Esophagus squamous epithelium (tissue), 5 donors: ENCODE measurements around the gene CLSTN2. TPM values are rescaled to one million over a fixed set of nuclear protein-coding genes. Genes with fewer than 3 reads are reported as not detected.

Experiments used
- DNase-seq: peaks from one replicate; lab custom pipeline; 2025; lab: John Stamatoyannopoulos, UW
- H3K27ac ChIP-seq, 4 donors: fragments of 200-600 bp; sonication (generic); one replicate each; pipeline ENCODE4 v1.5.1; 2016 to 2019; ENCODE audit warnings: mild to moderate bottlenecking in 1 of 4
- H3K27me3 ChIP-seq, 4 donors: fragments of 200-600 bp; sonication (generic); 1 replicate in 3 of 4; 2 replicates in 1 of 4; pipeline versions ENCODE4 v1.5.1 to v1.6.0; 2017 to 2021; ENCODE audit warnings: antibody characterized with exemption in 1 of 4
- H3K36me3 ChIP-seq, 3 donors: fragments of 200-600 bp; sonication (generic); one replicate each; pipeline ENCODE4 v1.5.1; 2016 to 2019
- H3K4me1 ChIP-seq, 3 donors: fragments of 200-600 bp; sonication (generic); one replicate each; pipeline ENCODE4 v1.5.1; 2017 to 2019
- H3K4me3 ChIP-seq, 4 donors: fragments of 200-600 bp; sonication (generic); 1 replicate in 3 of 4; 2 replicates in 1 of 4; pipeline ENCODE4 v1.5.1; 2016 to 2019; ENCODE audit warnings: mild to moderate bottlenecking in 2 of 4, moderate library complexity in 1 of 4
- H3K9me3 ChIP-seq, 3 donors: fragments of 200-600 bp; sonication (generic); one replicate each; pipeline ENCODE4 v1.5.1; 2016 to 2019
- CTCF ChIP-seq, 6 experiments: fragments of 450-650 bp in 4 of 6; fragments of 200-600 bp in 2 of 6; sonication (generic) in 2 of 6; IDR thresholded peaks; one replicate each; pipeline ENCODE4 v1.5.1; 2016 to 2019; ENCODE audit warnings: antibody characterized with exemption in 6 of 6, mild to moderate bottlenecking in 4 of 6, moderate library complexity in 4 of 6
- POLR2A ChIP-seq, 4 donors: fragments of 450-650 bp; IDR thresholded peaks; one replicate each; pipeline ENCODE4 v1.6.1; 2017; ENCODE audit warnings: antibody characterized with exemption in 4 of 4, mild to moderate bottlenecking in 4 of 4, moderate library complexity in 3 of 4
- WGBS, 2 donors: methylation state at CpG; one replicate each; pipeline ENCODE4 v1.1.5; 2018; 5-methylcytosine and 5-hydroxymethylcytosine counted together
- intact Hi-C: fragments of 100-400 bp; cut with DNase I; formaldehyde crosslinking; loops from one replicate; pipeline ENCODE4 v1.15.0; 2022
- total RNA-seq, 4 donors: library from RNA; depleted of rRNA; stranded (reverse); fragments of >200 nt; gene quantifications; one replicate each; pipeline ENCODE4 v1.1.0, GENCODE V29; 2016
- donor health status: DM: yes; HTN: yes; CAD: no.

Gene CLSTN2
- total RNA-seq, 4 donors from 2014 or later = 0.53 to 5.0 (median 3.1) TPM

GRCh38 chr3:139948467-139948866 is 13.5 kb downstream of the CLSTN2 start:
- no peak for DNase-seq
- no peaks in the 10 kb centered on the region for H3K9me3 ChIP-seq
- no peaks in the 10 kb centered on the region for H3K27me3 ChIP-seq
- no peaks in the 10 kb centered on the region for H3K36me3 ChIP-seq
- intact Hi-C loops = no loop called here
- TF ChIP-seq CTCF (IDR thresholded peaks at IDR 0.05) (no peak), POLR2A (IDR thresholded peaks at IDR 0.05) (no peak)
- H3K27ac ChIP-seq = no peak overlapping the region
- no peak overlapping the region for H3K4me3 ChIP-seq
- H3K4me1 ChIP-seq = no peaks in the 10 kb centered on the region

- Histone ChIP-seq H3K27ac (no peak overlapping the region), H3K9me3 (no peaks in the 10 kb centered on the region), H3K4me3 (no peak overlapping the region), H3K36me3 (no peaks in the 10 kb centered on the region), H3K27me3 (no peaks in the 10 kb centered on the region), H3K4me1 (no peaks in the 10 kb centered on the region)
- intact Hi-C loops = no loop called here
- TF ChIP-seq POLR2A (IDR thresholded peaks at IDR 0.05) = no peak
- 57 to 71% methylated on average over 5 to 6 of the region's 6 CpGs for WGBS, 2 donors
- no peak for DNase-seq
These were observed 13.9 kb downstream of the CLSTN2 start for GRCh38 chr3:139948898-139949297.

GRCh38 chr3:139953131-139953910 is 18.3 kb downstream of the CLSTN2 start:
- Histone ChIP-seq H3K4me1 (no peaks in the 10 kb centered on the region), H3K4me3 (no peak overlapping the region), H3K27me3 (no peaks in the 10 kb centered on the region), H3K36me3 (no peaks in the 10 kb centered on the region), H3K27ac (no peak overlapping the region), H3K9me3 (no peaks in the 10 kb centered on the region)
- TF ChIP-seq CTCF (IDR thresholded peaks at IDR 0.05) (no peak), POLR2A (IDR thresholded peaks at IDR 0.05) (no peak)
- 31 to 36% methylated on average over 2 of the region's 2 CpGs for WGBS, 2 donors
- intact Hi-C loops = no loop called here
- DNase-seq = no peak

GRCh38 chr3:139954146-139954860 is 19.3 kb downstream of the CLSTN2 start:
- intact Hi-C loops = no loop called here
- WGBS, 2 donors = 72 to 77% methylated on average over 3 of the region's 3 CpGs
- Histone ChIP-seq H3K36me3 (no peaks in the 10 kb centered on the region), H3K27ac (no peak overlapping the region), H3K4me3 (no peak overlapping the region), H3K27me3 (no peaks in the 10 kb centered on the region), H3K9me3 (no peaks in the 10 kb centered on the region), H3K4me1 (no peaks in the 10 kb centered on the region)
- no peak for TF ChIP-seq POLR2A (IDR thresholded peaks at IDR 0.05)
- TF ChIP-seq CTCF (IDR thresholded peaks at IDR 0.05) = no peak
- no peak for DNase-seq

- WGBS, 2 donors = 63 to 80% methylated on average over 4 of the region's 4 CpGs
These were observed 22.9 kb downstream of the CLSTN2 start for GRCh38 chr3:139957844-139958243.

More at GRCh38 chr3:139957844-139958243, 22.9 kb downstream of the CLSTN2 start:
- Histone ChIP-seq H3K36me3 (no peaks in the 10 kb centered on the region), H3K27me3 (no peaks in the 10 kb centered on the region), H3K4me1 (no peaks in the 10 kb centered on the region), H3K27ac (no peak overlapping the region), H3K9me3 (no peaks in the 10 kb centered on the region), H3K4me3 (no peak overlapping the region)
- TF ChIP-seq POLR2A (IDR thresholded peaks at IDR 0.05) (no peak), CTCF (IDR thresholded peaks at IDR 0.05) (no peak)
- no peak for DNase-seq
- intact Hi-C loops = no loop called here
